Mucosa of descending colon (tissue), 3 donors: Measurements from ENCODE around the gene FANCC. TPM values are rescaled to one million over a fixed set of nuclear protein-coding genes. Genes with fewer than 3 reads are reported as not detected.

Experiments used
- ATAC-seq: fragments of 200-7000 bp; cut with Tn5 transposase; one replicate; pipeline ENCODE4 v1.9.1; 2020; ENCODE audit warnings: mild to moderate bottlenecking, moderate library complexity
- DNase-seq, 3 donors: peaks; one replicate each; pipeline ENCODE4 v3.0.0-alpha.2; 2020
- H3K36me3 ChIP-seq: fragments of 200-600 bp; one replicate; pipeline ENCODE4 v1.8.0; 2021; ENCODE audit warnings: low read depth, mild to moderate bottlenecking
- H3K4me1 ChIP-seq: fragments of 200-600 bp; one replicate; pipeline ENCODE4 v1.8.0; 2021; ENCODE audit warnings: low read depth, mild to moderate bottlenecking
- H3K4me3 ChIP-seq: fragments of 200-600 bp; one replicate; pipeline ENCODE4 v1.8.0; 2021; ENCODE audit warnings: mild to moderate bottlenecking
- H3K9me3 ChIP-seq: fragments of 200-600 bp; one replicate; pipeline ENCODE4 v1.8.0; 2021; ENCODE audit warnings: mild to moderate bottlenecking
- CTCF ChIP-seq: fragments of 200-600 bp; IDR thresholded peaks from one replicate; pipeline ENCODE4 v1.8.0; 2022; ENCODE audit warnings: antibody characterized with exemption, mild to moderate bottlenecking
- intact Hi-C, 2 donors: fragments of 100-400 bp; cut with DNase I in 1 of 2; cut with micrococcal nuclease in 1 of 2; formaldehyde crosslinking; loops; one replicate each; pipeline versions ENCODE4 v1.11.0 to v1.11.1; 2022; cut with DNase I, micrococcal nuclease
- total RNA-seq, 3 donors: library from RNA; stranded (reverse); fragmentation: NEBNext Ultra II Directional in 2 of 3; extraction: Animal tissue kit (Norgen Biotek cat#: 25700) in 2 of 3; gene quantifications; one replicate each; pipeline versions ENCODE4 v1.2.1 to v1.2.4, GENCODE V29; 2021 to 2023
- donor health status: DM: no; HTN: no; CAD: no; lungs with moderate emphysema.
- donor health status: DM: no; HTN: no; CAD: no.
- donor health status: DM: no; HTN: yes; CAD: no.

The FANCC gene
- total RNA-seq, 3 donors from 2014 or later = 10.7 to 18.0 (median 14.2) TPM

GRCh38 chr9:95292226-95292625 is 25.3 kb downstream of the FANCC start:
- Histone ChIP-seq H3K4me3 (no peak overlapping the region), H3K9me3 (no peaks in the 10 kb centered on the region), H3K36me3 (no peaks in the 10 kb centered on the region), H3K4me1 (no peaks in the 10 kb centered on the region)
- no peak for DNase-seq
- ATAC-seq = no peak
- intact Hi-C loops = no loop called here
- TF ChIP-seq CTCF = no peak

GRCh38 chr9:95286151-95286550 is 31.4 kb downstream of the FANCC start:
- intact Hi-C loops = no loop called here
- peaks cover 4% of the 10 kb centered on the region for H3K9me3 ChIP-seq
- no peaks in the 10 kb centered on the region for H3K36me3 ChIP-seq
- TF ChIP-seq CTCF = no peak
- ATAC-seq (no peak), DNase-seq (no peak)
- H3K4me1 ChIP-seq = no peaks in the 10 kb centered on the region
- no peak overlapping the region for H3K4me3 ChIP-seq

- TF ChIP-seq CTCF = no peak
- no peak overlapping the region for H3K4me3 ChIP-seq
- no peak for ATAC-seq
- intact Hi-C loops = no loop called here
- no peak for DNase-seq
- peaks cover 11% of the 10 kb centered on the region for H3K9me3 ChIP-seq
- H3K4me1 ChIP-seq = no peaks in the 10 kb centered on the region
- no peaks in the 10 kb centered on the region for H3K36me3 ChIP-seq
These were observed 32.2 kb downstream of the FANCC start for GRCh38 chr9:95285307-95285706.

- H3K9me3 ChIP-seq = peaks cover 15% of the 10 kb centered on the region
- no peak for ATAC-seq
- H3K4me3 ChIP-seq = no peak overlapping the region
- TF ChIP-seq CTCF = no peak
- no peaks in the 10 kb centered on the region for H3K36me3 ChIP-seq
- H3K4me1 ChIP-seq = no peaks in the 10 kb centered on the region
- intact Hi-C loops = no loop called here
- DNase-seq = no peak
These were observed 33.1 kb downstream of the FANCC start for GRCh38 chr9:95284162-95285080.

- Histone ChIP-seq H3K36me3 (no peaks in the 10 kb centered on the region), H3K9me3 (peaks cover 15% of the 10 kb centered on the region), H3K4me3 (no peak overlapping the region), H3K4me1 (no peaks in the 10 kb centered on the region)
- no peak for DNase-seq
- no peak for TF ChIP-seq CTCF
- intact Hi-C loops = no loop called here
- no peak for ATAC-seq
These were observed 33.8 kb downstream of the FANCC start for GRCh38 chr9:95283673-95284072.
